ENCODE measurements around the gene MEN1. TPM values are rescaled to one million over a fixed set of nuclear protein-coding genes. Genes with fewer than 3 reads are reported as not detected.

The MEN1 gene
- total and polyA plus RNA-seq, 10 donors = 17.8 to 33.6 (median 27.2) TPM

DNA sequence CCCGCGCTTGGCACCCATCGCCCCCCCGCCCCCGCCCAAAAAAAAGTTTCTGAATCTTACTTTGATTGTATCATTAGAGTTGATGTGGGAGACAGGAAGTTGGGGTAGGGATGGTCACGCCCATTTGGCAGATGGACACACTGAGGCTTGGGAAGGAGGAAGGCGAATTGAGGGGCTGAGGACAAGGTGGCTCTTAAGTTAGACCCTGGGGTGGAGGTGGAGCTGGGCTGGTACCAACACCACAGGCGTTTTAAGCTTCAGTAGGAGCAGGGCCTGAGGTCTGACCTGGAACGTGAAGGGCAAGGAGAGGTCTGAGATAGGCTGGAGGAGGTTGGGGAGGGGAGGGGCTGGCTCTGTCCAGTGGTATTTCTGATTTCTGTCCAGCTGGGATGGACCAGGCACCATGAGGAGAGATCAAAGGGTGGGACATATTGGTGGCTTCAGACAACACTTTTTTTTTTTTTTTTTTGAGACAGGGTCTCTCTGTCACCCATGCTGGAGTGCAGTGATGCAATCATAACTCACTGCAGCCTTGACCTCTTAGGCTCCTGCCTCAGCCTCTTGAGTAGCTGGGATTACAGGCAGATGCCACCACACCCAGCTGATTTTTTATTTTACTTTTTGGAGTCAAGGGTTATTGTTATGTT lies 34.9 kb upstream of the MEN1 start:
- no peak for DNase-seq
- intact Hi-C loops (cut with DNase I; ENCODE audit: low total_unique reads) = loop anchor here (10.0 kb wide), 1 partner anchor 60 kb away; no protein-coding TSS in a partner anchor
- no peak for TF ChIP-seq POLR2AphosphoS5 (IDR thresholded peaks at IDR 0.05)
- TF ChIP-seq, protein P1, sequence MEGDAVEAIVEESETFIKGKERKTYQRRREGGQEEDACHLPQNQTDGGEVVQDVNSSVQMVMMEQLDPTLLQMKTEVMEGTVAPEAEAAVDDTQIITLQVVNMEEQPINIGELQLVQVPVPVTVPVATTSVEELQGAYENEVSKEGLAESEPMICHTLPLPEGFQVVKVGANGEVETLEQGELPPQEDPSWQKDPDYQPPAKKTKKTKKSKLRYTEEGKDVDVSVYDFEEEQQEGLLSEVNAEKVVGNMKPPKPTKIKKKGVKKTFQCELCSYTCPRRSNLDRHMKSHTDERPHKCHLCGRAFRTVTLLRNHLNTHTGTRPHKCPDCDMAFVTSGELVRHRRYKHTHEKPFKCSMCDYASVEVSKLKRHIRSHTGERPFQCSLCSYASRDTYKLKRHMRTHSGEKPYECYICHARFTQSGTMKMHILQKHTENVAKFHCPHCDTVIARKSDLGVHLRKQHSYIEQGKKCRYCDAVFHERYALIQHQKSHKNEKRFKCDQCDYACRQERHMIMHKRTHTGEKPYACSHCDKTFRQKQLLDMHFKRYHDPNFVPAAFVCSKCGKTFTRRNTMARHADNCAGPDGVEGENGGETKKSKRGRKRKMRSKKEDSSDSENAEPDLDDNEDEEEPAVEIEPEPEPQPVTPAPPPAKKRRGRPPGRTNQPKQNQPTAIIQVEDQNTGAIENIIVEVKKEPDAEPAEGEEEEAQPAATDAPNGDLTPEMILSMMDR (IDR thresholded peaks at IDR 0.05 in 8 of 11, conservative IDR thresholded peaks at IDR 0.05 in 3 of 11) = no peak
- no peak for TF ChIP-seq POLR2A (IDR thresholded peaks at IDR 0.05)
- H3K4me1 ChIP-seq = peaks cover 32 to 72% (median 58%) of the 10 kb centered on the region in 6 donors
- H3K4me3 ChIP-seq = peak overlapping the region; percentile 31 to 87 (median 56)
- peak overlapping the region; percentile 68 to 91 (median 78) for H3K27ac ChIP-seq
- WGBS, 5 donors = 19 to 26% (median 22%) methylated on average over 9 of the region's 9 CpGs
- peaks cover 0 to 1% (median 0%) of the 10 kb centered on the region in 6 donors for H3K36me3 ChIP-seq
- no peaks in the 10 kb centered on the region for H3K27me3 ChIP-seq (replicated peaks in 1 of 7)
- H3K9me3 ChIP-seq = no peaks in the 10 kb centered on the region

- Histone ChIP-seq H3K4me3 (peak within 1 kb of the TSS; percentile 31 to 87 (median 56)), H3K36me3 (peaks cover 0 to 8% (median 0%) of the 10 kb centered on the region in 6 donors), H3K27me3 (replicated peaks in 1 of 7) (no peaks in the 10 kb centered on the region), H3K4me1 (peaks cover 25 to 65% (median 51%) of the 10 kb centered on the region in 6 donors), H3K9me3 (no peaks in the 10 kb centered on the region), H3K27ac (peak within 1 kb of the TSS; percentile 68 to 91 (median 78))
- intact Hi-C loops (cut with DNase I; ENCODE audit: low total_unique reads) = loop anchor here (10.0 kb wide), 1 partner anchor 60 kb away; no protein-coding TSS in a partner anchor
- peak; percentile 6 to 71 (median 46) for TF ChIP-seq POLR2AphosphoS5 (IDR thresholded peaks at IDR 0.05)
- TF ChIP-seq POLR2A (IDR thresholded peaks at IDR 0.05) = peak in 1 of 3 donors; percentile 9
- TF ChIP-seq, protein P1 (IDR thresholded peaks at IDR 0.05 in 8 of 11, conservative IDR thresholded peaks at IDR 0.05 in 3 of 11) = peak in 10 of 11 experiments; percentile 9 to 85 (median 75)
- WGBS, 5 donors = 1 to 2% (median 2%) methylated on average over 16 to 96 of the region's 96 CpGs
- peak; percentile 94 for DNase-seq
Measured at GRCh38 chr11:64844330-64845128, 34.2 kb upstream of the MEN1 start, which contains the start of gene CDC42BPG. Gene CDC42BPG (minus strand): TSS chr11:64844653. CDS start chr11:64844569, 84 bp downstream.

- Histone ChIP-seq H3K27me3 (replicated peaks in 1 of 7) (no peaks in the 10 kb centered on the region), H3K4me3 (peak overlapping the region in 7 of 8 donors; percentile 31 to 87 (median 62)), H3K4me1 (peaks cover 18 to 58% (median 44%) of the 10 kb centered on the region in 6 donors), H3K9me3 (no peaks in the 10 kb centered on the region), H3K36me3 (peaks cover 0 to 15% (median 0%) of the 10 kb centered on the region in 6 donors), H3K27ac (peak overlapping the region in 7 of 8 donors; percentile 71 to 91 (median 79))
- 41 to 60% (median 52%) methylated on average over 24 to 27 of the region's 27 CpGs for WGBS, 5 donors
- intact Hi-C loops (cut with DNase I; ENCODE audit: low total_unique reads) = loop anchor here (10.0 kb wide), 1 partner anchor 59 kb away; no protein-coding TSS in a partner anchor
- no peak for DNase-seq
- TF ChIP-seq, protein P1 (IDR thresholded peaks at IDR 0.05 in 8 of 11, conservative IDR thresholded peaks at IDR 0.05 in 3 of 11) = no peak
- TF ChIP-seq POLR2A (IDR thresholded peaks at IDR 0.05) = no peak
- no peak for TF ChIP-seq POLR2AphosphoS5 (IDR thresholded peaks at IDR 0.05)
Measured at GRCh38 chr11:64843686-64844329, 33.5 kb upstream of the MEN1 start.

All from spleen (tissue), 11 donors.